ENCODE data around the gene CUTA. TPM values are rescaled to one million over a fixed set of nuclear protein-coding genes. Genes with fewer than 3 reads are reported as not detected.

The CUTA gene
- total RNA-seq, 6 experiments from 2014 or later, result 464 to 546 (median 536) TPM

- TF ChIP-seq CTCF (IDR thresholded peaks at IDR 0.05), result no peak
- Mint-ChIP-seq H3K4me3 (no peak overlapping the region), H3K36me3 (ENCODE audit: low read depth) (peaks cover 4% of the 10 kb centered on the region; the same call in 1 of the 2 replicates), H3K27ac (no peak overlapping the region), H3K27me3 (ENCODE audit: insufficient read depth) (peaks cover 13% of the 10 kb centered on the region), H3K4me1 (ENCODE audit: low read depth) (peaks cover 20% of the 10 kb centered on the region), H3K9me3 (no peaks in the 10 kb centered on the region)
- DNase-seq, result no peak
Measured at GRCh38 chr6:33456156-33456555, 38.2 kb upstream of the CUTA start.

GRCh38 chr6:33455051-33455450, 37.1 kb upstream of the CUTA start:
- Mint-ChIP-seq H3K9me3 (no peaks in the 10 kb centered on the region), H3K27me3 (ENCODE audit: insufficient read depth) (peaks cover 13% of the 10 kb centered on the region), H3K4me3 (peak overlapping the region; percentile 91), H3K4me1 (ENCODE audit: low read depth) (peaks cover 20% of the 10 kb centered on the region), H3K27ac (peak overlapping the region; percentile 62), H3K36me3 (ENCODE audit: low read depth) (peaks cover 4% of the 10 kb centered on the region; the same call in 1 of the 2 replicates)
- TF ChIP-seq CTCF (IDR thresholded peaks at IDR 0.05), result no peak
- no peak for DNase-seq

GRCh38 chr6:33454009-33454946, 36.4 kb upstream of the CUTA start, which contains the start of gene ZBTB9:
ZBTB9 (plus strand) TSS chr6:33454576; CDS start chr6:33455101, 525 bp downstream.
- Mint-ChIP-seq H3K36me3 (ENCODE audit: low read depth) (peaks cover 4% of the 10 kb centered on the region; the same call in 1 of the 2 replicates), H3K9me3 (no peaks in the 10 kb centered on the region), H3K4me1 (ENCODE audit: low read depth) (peaks cover 20% of the 10 kb centered on the region), H3K27me3 (ENCODE audit: insufficient read depth) (peaks cover 13% of the 10 kb centered on the region), H3K27ac (peak within 1 kb of the TSS; percentile 62), H3K4me3 (peak within 1 kb of the TSS; percentile 91)
- DNase-seq, result peak; percentile 97
- no peak for TF ChIP-seq CTCF (IDR thresholded peaks at IDR 0.05)

GRCh38 chr6:33453393-33454008, 35.6 kb upstream of the CUTA start:
- peaks cover 20% of the 10 kb centered on the region for H3K4me1 Mint-ChIP-seq (ENCODE audit: low read depth)
- DNase-seq, result no peak
- H3K27ac Mint-ChIP-seq, result peak overlapping the region; percentile 62
- no peaks in the 10 kb centered on the region for H3K9me3 Mint-ChIP-seq
- no peak for TF ChIP-seq CTCF (IDR thresholded peaks at IDR 0.05)
- H3K27me3 Mint-ChIP-seq (ENCODE audit: insufficient read depth), result peaks cover 11% of the 10 kb centered on the region
- H3K4me3 Mint-ChIP-seq, result peak overlapping the region; percentile 91
- peaks cover 11% of the 10 kb centered on the region for H3K36me3 Mint-ChIP-seq (ENCODE audit: low read depth)

- no peak for DNase-seq
- Mint-ChIP-seq H3K27ac (no peak overlapping the region), H3K4me3 (no peak overlapping the region), H3K36me3 (ENCODE audit: low read depth) (peaks cover 19% of the 10 kb centered on the region), H3K4me1 (ENCODE audit: low read depth) (peaks cover 20% of the 10 kb centered on the region), H3K9me3 (no peaks in the 10 kb centered on the region), H3K27me3 (ENCODE audit: insufficient read depth) (peaks cover 11% of the 10 kb centered on the region)
- TF ChIP-seq CTCF (IDR thresholded peaks at IDR 0.05), result no peak
Measured at GRCh38 chr6:33452496-33452895, 34.6 kb upstream of the CUTA start.
